Large intestine (tissue), 3 donors: Measurements from ENCODE around the gene SIK3. TPM values are rescaled to one million over a fixed set of nuclear protein-coding genes. Genes with fewer than 3 reads are reported as not detected.
"Not testable (repeated sequence)": the region's sequence is repeated elsewhere in the genome, so short reads cannot be mapped to it uniquely, and the experiment has no call there.

Experiments
- DNase-seq, 2 donors: peaks; one replicate each; pipeline versions ENCODE4 v3.0.0 to v3.0.0-alpha.2; 2013
- H3K27ac ChIP-seq: one replicate; pipeline ENCODE4 v1.5.1; 2013; ENCODE audit warnings: low read length
- H3K27me3 ChIP-seq: 2 replicates; pipeline ENCODE4 v1.6.1; 2013; ENCODE audit warnings: low read length; ENCODE audit not compliant: control insufficient read depth, insufficient read depth
- H3K36me3 ChIP-seq: 2 replicates; pipeline ENCODE4 v1.6.1; 2013; ENCODE audit warnings: low read length; ENCODE audit not compliant: control insufficient read depth, insufficient read depth
- H3K4me1 ChIP-seq: one replicate; pipeline ENCODE4 v1.6.1; 2013; ENCODE audit warnings: low read length; ENCODE audit not compliant: control insufficient read depth, insufficient read depth
- H3K4me3 ChIP-seq: one replicate; pipeline ENCODE4 v1.5.1; 2013; ENCODE audit warnings: low read length
- H3K9me3 ChIP-seq: one replicate; pipeline ENCODE4 v1.6.1; 2013; ENCODE audit warnings: mild to moderate bottlenecking, low read depth, low read length, moderate library complexity; ENCODE audit not compliant: control insufficient read depth
- WGBS: methylation state at CpG from one replicate; pipeline ENCODE4 v1.1.5; 2013; ENCODE audit warnings: low lambda C conversion rate; ENCODE audit not compliant: insufficient coverage; 5-methylcytosine and 5-hydroxymethylcytosine counted together
- polyA plus RNA-seq: library from polyadenylated mRNA; unstranded; fragments of 120-200 nt; gene quantifications from one replicate; pipeline ENCODE4 v1.2.1, GENCODE V29; 2013

The SIK3 gene
- polyA plus RNA-seq, 1 donor: 34.6 TPM

DNA sequence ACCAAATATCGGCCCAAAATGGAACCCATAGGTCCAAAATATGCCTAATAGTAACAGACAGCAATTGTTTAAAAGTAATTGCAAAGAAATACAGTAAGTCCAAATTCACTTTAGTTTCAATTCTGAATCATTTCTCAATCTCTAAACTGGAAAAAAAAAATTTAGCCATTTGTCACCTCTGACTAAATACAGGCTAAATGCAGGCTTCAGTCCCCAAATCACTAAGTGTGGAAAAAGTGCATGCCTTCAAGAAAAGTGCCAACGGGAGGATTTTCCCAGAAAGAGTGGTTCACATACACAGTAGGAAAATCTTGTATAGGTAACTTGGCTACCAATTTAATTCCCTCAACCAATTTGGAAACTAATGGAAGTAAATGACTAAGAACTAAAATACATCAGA is 35.7 kb downstream of the SIK3 start:
- no peaks in the 10 kb centered on the region for H3K36me3 ChIP-seq
- no peaks in the 10 kb centered on the region for H3K9me3 ChIP-seq
- 100% methylated on average over 1 of the region's 2 CpGs for WGBS
- no peak for DNase-seq
- H3K27me3 ChIP-seq: no peaks in the 10 kb centered on the region
- H3K27ac ChIP-seq: no peak overlapping the region
- peaks cover 4% of the 10 kb centered on the region for H3K4me1 ChIP-seq
- H3K4me3 ChIP-seq: no peak overlapping the region

DNA sequence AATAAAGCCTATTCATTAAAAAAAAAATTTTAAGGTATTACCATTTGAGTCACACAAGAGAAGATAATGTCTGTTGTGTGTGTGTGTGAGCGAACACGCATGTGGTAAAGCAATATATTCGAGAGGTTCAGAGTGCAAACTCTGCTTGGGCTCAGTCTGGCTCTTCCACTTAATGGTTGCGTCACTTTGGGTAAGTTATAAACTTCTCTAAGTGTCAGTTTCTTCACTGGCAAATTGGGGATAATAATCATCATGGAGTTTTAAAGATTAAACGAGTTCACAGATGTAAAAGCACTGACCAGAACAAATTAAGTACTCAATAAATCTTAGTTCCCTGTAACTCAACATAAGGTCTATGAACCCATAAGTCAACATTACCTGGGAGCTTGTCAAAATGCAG is 37.0 kb downstream of the SIK3 start:
- no peak overlapping the region for H3K4me3 ChIP-seq
- H3K36me3 ChIP-seq: no peaks in the 10 kb centered on the region
- WGBS: no CpG with 5 or more reads among the region's 5 CpGs
- peak; percentile 62 to 71 for DNase-seq
- H3K27ac ChIP-seq: peak overlapping the region; percentile 41
- peaks cover 4% of the 10 kb centered on the region for H3K4me1 ChIP-seq
- H3K9me3 ChIP-seq: no peaks in the 10 kb centered on the region
- no peaks in the 10 kb centered on the region for H3K27me3 ChIP-seq

DNA sequence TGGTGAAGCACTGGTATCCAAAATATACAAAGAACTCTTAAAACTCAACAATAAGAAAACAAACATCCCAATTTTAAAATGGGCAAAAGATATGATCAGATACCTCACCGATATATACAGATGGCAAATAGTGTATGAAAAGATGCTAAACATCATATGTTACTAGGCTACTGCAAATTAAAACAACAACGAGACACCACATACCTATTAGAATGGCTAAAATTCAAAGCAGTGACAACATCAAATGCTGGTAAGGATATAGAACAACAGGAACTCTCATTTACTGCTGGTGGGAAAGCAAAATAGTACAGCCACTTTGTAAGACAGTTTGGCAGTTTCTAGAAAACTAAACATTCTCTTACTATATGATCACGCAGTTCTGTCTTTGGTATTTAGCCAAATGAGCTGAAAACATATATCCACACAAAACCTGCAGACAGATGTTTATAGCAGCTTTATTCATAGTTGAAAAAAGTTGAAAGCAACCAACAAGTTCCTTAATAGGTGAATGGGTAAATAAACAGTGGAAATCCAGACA is 38.5 kb downstream of the SIK3 start:
- Histone ChIP-seq H3K4me3 (no peak overlapping the region), H3K36me3 (no peaks in the 10 kb centered on the region), H3K27ac (no peak overlapping the region), H3K4me1 (peaks cover 10% of the 10 kb centered on the region), H3K9me3 (no peaks in the 10 kb centered on the region), H3K27me3 (no peaks in the 10 kb centered on the region)
- 80% methylated on average over 1 of the region's 3 CpGs for whole genome bisulfite sequencing
- no peak for DNase-seq

DNA sequence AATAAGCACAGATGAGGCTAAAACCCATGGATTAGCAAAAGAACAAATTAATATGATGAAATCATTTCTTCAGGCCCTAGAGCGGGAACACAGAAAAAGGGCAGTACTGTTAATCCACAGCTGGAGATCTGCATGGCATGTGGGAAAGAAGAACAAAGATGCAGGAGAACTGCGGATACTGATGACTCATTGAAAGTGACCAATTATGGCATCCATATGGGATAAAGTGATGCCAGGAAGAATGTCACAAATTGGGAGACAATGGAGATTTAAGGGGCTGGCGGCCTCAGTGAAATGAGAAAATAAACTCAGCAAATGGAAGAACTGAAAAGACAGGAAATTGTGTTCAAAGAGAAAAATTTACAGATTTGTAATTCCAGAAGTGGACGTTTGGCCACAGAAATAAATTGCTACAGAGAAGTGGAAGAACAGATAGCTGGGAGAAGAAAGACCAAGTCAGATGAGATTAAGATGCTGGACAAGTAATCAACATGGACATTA is 39.4 kb downstream of the SIK3 start:
- H3K4me1 ChIP-seq: peaks cover 16% of the 10 kb centered on the region
- H3K9me3 ChIP-seq: no peaks in the 10 kb centered on the region
- no peak overlapping the region for H3K4me3 ChIP-seq
- DNase-seq: no peak
- no peaks in the 10 kb centered on the region for H3K27me3 ChIP-seq
- 81% methylated on average over 2 of the region's 4 CpGs for WGBS
- H3K27ac ChIP-seq: no peak overlapping the region
- H3K36me3 ChIP-seq: no peaks in the 10 kb centered on the region

DNA sequence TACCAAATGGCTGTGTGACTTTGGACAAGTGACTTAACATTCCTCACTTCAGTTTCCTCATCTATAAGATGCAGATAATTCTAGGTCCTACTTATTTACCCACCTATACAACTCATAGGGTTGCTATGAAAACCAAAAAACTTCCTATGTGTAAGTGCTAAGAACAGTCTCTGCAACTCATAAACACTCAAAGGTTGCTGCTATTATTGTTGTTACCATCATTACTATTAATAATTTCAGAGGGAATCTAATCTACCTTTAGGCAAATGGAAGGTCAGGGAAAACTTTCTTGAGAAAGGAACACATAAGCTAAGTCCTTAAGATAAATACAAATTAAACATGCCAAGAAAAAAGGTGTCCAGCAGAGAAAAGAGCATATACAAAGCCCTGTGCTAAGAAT is 40.5 kb downstream of the SIK3 start:
- Histone ChIP-seq H3K27me3 (no peaks in the 10 kb centered on the region), H3K9me3 (no peaks in the 10 kb centered on the region), H3K27ac (no peak overlapping the region), H3K4me1 (peaks cover 19% of the 10 kb centered on the region), H3K4me3 (no peak overlapping the region), H3K36me3 (no peaks in the 10 kb centered on the region)
- DNase-seq: no peak

DNA sequence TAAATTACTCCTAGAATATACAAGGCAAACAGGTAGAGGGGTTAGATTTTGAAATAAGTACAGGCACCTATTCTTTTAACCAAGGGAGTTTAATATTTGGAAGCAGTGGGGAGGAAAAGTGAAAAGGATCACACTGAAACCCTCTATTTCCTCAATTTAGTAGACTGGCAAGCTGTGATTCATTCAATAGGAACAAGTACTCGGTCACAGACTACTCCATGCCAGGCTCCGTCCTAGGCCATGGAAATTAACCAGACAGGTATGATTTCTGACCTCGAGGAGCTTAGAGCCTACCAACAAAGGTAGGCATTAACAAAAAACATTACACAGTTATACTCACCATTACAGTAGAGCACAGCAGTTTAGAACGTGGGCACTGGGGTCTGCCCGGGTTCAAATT is 40.9 kb downstream of the SIK3 start:
- no CpG with 5 or more reads among the region's 5 CpGs for WGBS
- Histone ChIP-seq H3K9me3 (no peaks in the 10 kb centered on the region), H3K4me1 (peaks cover 19% of the 10 kb centered on the region), H3K27me3 (no peaks in the 10 kb centered on the region), H3K4me3 (no peak overlapping the region), H3K27ac (no peak overlapping the region), H3K36me3 (no peaks in the 10 kb centered on the region)
- DNase-seq: no peak

DNA sequence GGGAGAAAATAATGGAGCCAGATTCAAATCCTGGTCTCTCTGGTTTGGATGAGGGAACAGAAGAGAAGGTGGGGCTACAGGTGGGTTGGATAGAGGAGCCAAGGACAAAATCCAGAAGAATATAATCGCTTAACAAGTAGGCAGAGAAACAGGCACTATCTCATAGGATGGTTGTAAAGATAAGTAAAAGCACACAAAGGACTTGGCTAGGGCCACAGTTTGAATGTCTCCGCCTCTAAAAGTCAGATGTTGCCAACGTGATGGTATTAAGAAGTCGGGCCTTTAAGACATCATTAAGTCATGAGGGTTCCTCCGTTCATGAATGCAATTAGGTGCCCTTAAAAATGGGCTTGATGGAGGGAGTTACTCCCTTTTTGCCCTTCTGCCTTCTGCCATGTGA is 42.8 kb downstream of the SIK3 start:
- no peaks in the 10 kb centered on the region for H3K36me3 ChIP-seq
- peak in 1 of 2 donors; percentile 72 for DNase-seq
- no peaks in the 10 kb centered on the region for H3K9me3 ChIP-seq
- H3K4me1 ChIP-seq: peaks cover 15% of the 10 kb centered on the region
- H3K4me3 ChIP-seq: no peak overlapping the region
- peak overlapping the region; percentile 25 for H3K27ac ChIP-seq
- no peaks in the 10 kb centered on the region for H3K27me3 ChIP-seq
- WGBS: no CpG with 5 or more reads among the region's 5 CpGs

DNA sequence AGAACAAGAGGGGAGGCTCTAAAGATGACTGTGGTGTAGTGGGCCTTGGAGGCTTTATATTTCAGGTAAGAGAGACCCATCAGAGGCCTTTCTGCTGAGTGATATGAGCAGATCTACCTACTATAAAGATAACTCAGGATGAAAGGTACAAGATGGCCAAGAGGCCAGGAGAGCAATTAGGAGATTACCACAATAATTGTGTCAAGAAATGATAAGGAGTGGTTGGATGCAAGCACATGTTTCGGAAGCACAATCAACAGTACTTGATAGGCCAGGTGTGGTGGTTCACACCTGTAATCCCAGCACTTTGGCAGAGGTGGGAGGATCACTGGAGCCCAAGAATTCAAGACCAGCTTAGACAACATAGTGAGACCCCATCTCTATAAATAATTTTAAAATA is 43.8 kb downstream of the SIK3 start:
- Histone ChIP-seq H3K4me3 (no peak overlapping the region), H3K27me3 (no peaks in the 10 kb centered on the region), H3K4me1 (peaks cover 15% of the 10 kb centered on the region), H3K9me3 (no peaks in the 10 kb centered on the region), H3K27ac (peak overlapping the region; percentile 39), H3K36me3 (no peaks in the 10 kb centered on the region)
- no CpG with 5 or more reads among the region's 1 CpG for WGBS
- DNase-seq: peak in 1 of 2 donors; percentile 64

DNA sequence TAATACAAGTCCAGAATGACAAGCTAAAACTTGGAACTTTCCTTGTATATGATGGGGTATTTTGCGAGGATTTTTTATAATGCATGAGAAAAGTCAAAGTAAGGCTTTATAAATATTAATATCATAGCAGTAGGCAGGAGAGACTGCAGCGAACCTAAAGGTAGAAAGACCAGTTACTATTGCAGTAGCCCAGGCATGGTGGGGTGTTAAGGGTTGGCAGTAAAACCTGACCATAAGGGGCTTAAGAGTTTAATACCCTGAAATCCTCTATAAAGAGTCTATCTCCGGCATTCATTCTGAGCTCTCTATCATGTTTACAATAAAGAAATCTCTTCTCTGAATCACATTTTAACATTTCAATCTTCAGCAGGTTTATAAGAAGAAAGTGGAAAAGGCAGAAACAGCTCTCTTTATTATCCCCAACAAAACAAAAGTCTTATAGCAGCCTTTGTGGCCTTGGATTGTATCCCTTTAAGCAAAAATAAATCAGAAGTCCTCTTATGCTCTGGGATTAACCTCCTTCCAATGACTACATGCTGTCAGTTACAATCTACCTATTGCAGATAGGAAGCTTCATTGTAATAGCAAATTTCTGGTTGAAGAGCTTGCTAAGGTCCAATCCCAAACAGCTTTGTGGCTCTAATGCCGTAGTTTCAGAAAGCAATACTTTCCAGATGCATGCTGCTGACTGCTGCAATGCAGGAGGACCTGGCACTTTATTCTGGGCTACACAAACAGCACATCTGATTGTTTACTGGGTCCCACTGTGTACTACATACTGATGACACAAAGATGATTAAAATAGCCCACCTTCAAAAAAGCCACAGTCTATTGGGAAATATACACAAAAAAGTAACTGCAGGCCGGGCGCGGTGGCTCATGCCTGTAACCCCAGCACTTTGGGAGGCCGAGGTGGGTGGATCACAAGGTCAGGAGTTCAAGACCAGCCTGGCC is 45.8 kb downstream of the SIK3 start:
- 80% methylated on average over 1 of the region's 8 CpGs for WGBS
- Histone ChIP-seq H3K4me1 (peaks cover 15% of the 10 kb centered on the region), H3K27ac (no peak overlapping the region), H3K4me3 (no peak overlapping the region), H3K9me3 (no peaks in the 10 kb centered on the region), H3K27me3 (no peaks in the 10 kb centered on the region), H3K36me3 (no peaks in the 10 kb centered on the region)
- DNase-seq: no peak

DNA sequence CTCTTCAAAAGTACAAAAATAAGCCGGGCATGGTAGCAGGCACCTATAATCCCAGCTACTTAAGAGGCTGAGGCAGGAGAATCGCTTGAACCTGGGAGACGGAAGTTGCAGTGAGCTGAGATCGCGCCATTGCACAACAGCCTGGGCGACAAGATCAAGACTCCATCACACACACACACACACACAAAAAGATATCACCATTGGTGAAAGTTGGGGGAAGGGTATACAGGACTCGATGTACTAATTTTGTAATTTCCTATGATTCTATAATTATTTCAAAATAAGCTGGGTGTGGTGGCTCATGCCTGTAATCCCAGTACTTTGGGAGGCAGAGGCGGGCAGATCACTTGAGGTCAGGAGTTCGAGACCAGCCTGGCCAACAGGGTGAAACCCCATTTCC is 48.1 kb downstream of the SIK3 start:
- H3K27me3 ChIP-seq, DNase-seq, H3K4me3 ChIP-seq, H3K27ac ChIP-seq, H3K4me1 ChIP-seq, H3K9me3 ChIP-seq, H3K36me3 ChIP-seq: not testable (repeated sequence)
- no CpG with 5 or more reads among the region's 9 CpGs for WGBS
